NCI-H2081 (cell line): ENCODE results near the gene JAKMIP1.

ENCODE experiments used
- DNase-seq, 2 experiments: peaks; one replicate each; lab custom pipeline; 2025; lab: John Stamatoyannopoulos, UW

Gene JAKMIP1

DNA sequence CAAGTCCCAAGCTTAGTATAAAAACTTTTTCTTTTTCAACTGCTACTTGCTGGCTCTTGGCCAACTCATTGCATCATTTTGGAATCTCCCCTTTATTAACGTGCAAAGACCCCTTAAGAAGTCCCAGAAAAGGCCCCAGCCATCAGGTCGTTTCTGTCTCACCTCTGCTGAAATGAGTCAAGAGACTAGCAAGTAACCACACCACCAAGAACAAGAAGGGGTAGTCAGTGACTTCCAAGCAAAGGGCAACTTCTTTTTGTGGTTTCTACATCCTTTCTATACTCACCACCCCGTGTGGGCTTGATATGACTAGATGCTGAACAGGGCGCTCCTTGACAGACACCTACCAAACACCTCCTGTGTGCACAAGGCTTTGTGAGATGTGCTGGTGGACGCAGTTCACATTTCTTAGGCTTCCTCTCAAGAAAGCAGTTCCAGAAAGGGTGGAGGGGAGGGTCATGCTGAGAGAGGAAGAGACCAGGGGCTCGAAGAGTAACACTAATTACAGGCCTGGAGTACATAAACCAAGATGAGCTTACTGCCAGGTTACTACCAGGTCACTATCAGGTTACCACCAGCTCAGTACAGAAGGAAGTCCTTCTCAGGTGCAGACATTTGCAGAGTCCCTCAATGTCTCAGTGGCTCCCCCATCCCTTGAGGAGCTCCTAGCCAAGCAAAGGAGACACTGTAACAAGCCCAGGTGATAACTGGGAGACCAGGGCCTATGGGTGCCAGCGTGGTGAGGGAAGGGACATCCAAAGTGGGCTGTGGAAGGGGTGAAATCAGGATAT lies 19.3 kb downstream of the JAKMIP1 start:
- no peak for DNase-seq

DNA sequence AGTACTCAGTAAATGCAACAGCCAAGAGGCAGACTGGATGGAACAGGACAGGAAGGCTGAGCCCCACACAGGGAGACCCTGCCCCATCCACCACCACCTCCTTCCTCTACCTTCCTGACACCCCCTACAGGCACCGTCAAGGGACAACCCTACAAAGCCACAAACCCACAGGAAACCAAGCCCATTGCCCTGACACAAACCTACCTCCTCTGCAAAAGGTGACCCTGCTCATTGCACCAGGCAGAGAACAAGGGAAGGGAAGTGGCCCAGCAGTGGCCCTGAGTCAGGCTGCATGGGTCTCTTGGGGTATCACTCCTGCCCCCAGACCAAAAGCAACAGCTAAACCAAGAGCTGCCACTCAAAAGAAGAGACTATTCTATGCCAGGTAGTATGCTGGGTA lies 21.0 kb downstream of the JAKMIP1 start:
- DNase-seq: no peak

DNA sequence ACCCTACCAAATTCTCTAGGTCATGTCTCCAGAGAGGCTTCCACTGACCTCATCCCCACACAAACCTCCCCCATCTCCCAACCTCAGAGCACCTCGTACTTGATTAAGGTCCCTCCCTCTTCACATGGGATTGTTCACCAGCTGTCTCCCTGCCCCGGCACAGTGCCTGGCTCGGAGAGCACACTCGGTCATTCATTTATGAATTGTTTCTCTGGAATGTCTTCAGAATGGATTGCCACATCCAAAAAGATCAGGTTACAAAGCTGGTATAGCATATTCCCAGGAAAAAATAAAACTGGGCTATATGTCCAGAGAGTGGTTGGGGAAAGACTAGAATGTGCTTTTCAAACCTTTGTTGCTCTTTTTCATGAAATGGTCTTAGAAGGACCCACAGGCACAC lies 21.6 kb downstream of the JAKMIP1 start:
- DNase-seq: no peak

DNA sequence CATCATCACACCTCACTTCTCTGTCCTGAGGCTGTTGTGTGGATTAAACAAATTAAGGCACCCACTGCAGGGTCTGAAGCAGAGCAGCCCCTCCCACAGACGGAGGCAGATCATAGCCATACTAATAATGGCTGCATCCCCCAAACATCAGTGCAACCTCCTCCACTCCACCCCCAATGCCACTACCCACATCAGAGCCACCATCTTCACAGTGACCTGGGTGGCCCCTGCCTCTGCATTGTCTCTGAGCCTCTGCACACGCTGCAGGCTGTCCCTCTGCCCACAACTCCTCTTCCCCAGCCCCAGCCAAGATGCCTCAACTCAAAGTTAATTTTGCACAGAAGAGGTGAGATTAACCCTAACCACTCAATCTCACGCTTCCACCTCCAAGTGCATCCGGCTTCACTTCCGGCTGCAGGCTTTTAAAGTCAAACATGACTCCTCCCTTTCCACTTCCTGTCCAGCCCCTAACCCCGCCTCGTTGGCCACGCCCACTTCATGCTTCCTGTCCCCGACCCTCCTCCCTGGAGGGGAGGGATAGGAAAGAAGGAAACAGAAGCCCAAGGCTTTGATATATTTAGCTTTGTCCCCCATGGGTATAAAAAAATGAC lies 22.7 kb downstream of the JAKMIP1 start:
- DNase-seq: no peak

- no peak for DNase-seq
These were observed 24.9 kb downstream of the JAKMIP1 start for GRCh38 chr4:6175426-6175825.

DNA sequence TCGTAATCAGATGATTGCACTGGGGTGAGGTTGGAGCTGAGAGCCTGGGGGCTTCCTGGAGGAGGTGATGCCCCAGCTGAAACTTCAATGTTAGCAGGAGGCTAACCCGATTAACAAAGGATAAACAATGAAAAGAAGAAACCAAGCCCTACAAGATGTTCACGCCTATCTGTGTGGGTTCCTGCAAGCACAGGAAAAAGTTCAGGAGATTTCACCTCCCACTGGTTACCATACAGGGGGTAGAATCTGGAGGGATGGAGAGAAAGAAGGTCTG lies 27.5 kb downstream of the JAKMIP1 start:
- DNase-seq: no peak

- DNase-seq: no peak
These were observed 28.0 kb downstream of the JAKMIP1 start for GRCh38 chr4:6172093-6172926.

DNA sequence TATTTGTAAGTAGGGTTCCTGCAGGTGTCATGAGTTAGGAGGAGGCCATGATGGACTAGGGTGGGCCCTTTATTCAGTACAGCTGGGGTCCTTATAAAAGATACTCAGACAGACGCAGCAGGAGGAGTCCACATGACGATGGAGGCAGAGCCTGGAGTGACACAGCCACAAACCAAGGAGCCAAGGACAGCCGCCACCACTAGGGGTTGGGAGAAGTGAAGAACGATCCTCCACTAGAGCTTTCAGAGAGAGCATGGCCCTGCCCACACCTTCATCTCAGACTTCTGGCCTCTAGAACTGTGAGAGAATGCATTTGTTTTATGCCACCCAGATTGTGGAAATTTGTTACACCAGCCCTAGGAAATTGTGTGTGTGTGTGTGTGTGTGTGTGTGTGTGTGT lies 31.1 kb downstream of the JAKMIP1 start:
- DNase-seq: no peak

- DNase-seq: no peak
These were observed 34.6 kb downstream of the JAKMIP1 start for GRCh38 chr4:6165766-6166165.

GRCh38 chr4:6162885-6163284 lies 37.5 kb downstream of the JAKMIP1 start:
- DNase-seq: no peak

DNA sequence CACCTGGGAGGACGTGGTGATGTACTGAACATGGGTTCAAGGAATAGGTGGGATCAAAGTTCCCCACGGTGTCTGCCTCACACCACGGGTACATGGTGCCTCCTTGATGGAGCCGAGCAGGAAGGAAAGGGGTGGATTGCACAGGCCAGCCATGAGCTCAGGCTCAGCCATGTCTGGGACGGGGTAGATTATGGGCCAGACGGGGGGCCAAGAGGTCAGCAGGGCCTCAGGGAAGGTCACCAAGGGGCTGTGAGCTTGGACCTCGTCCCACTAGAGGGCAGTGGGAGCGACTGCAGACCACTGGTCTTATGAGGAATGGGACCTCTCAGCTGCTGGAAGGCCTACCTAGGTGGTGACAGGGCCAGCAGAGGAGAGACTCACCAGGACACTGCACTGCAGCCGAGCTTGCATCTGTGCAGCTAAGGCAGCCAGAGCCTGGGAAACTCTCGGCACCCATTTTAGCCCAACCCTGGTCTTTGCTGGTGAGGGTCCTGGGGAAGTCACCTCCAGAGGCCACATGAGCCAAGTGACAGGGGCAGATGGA lies 38.4 kb downstream of the JAKMIP1 start:
- no peak for DNase-seq

GRCh38 chr4:6160536-6160935 lies 39.8 kb downstream of the JAKMIP1 start:
- DNase-seq: no peak

GRCh38 chr4:6157926-6158325 lies 42.4 kb downstream of the JAKMIP1 start:
- no peak for DNase-seq

- DNase-seq: no peak
These were observed 44.2 kb downstream of the JAKMIP1 start for GRCh38 chr4:6155996-6156750.

GRCh38 chr4:6154875-6155274 lies 45.5 kb downstream of the JAKMIP1 start:
- DNase-seq: no peak

DNA sequence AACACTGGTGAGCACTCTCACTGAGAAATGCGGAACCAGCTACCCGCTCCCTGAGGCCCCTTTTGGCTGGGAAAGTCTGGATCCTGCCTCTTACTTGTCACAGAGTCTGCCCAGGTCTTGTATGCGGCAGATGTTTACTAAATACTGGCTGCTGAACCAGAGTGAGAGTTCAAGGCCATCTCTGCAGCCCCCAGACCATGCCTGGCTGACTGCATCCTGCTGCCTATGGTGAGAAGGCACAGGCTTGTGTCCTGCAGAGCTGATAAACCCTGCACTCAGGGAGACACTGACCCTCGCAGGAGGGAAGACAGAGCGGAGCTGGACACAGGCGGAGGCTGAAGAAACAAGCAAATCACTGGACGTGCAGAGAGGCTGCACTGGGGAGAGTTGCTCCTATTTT lies 46.5 kb downstream of the JAKMIP1 start:
- no peak for DNase-seq

DNA sequence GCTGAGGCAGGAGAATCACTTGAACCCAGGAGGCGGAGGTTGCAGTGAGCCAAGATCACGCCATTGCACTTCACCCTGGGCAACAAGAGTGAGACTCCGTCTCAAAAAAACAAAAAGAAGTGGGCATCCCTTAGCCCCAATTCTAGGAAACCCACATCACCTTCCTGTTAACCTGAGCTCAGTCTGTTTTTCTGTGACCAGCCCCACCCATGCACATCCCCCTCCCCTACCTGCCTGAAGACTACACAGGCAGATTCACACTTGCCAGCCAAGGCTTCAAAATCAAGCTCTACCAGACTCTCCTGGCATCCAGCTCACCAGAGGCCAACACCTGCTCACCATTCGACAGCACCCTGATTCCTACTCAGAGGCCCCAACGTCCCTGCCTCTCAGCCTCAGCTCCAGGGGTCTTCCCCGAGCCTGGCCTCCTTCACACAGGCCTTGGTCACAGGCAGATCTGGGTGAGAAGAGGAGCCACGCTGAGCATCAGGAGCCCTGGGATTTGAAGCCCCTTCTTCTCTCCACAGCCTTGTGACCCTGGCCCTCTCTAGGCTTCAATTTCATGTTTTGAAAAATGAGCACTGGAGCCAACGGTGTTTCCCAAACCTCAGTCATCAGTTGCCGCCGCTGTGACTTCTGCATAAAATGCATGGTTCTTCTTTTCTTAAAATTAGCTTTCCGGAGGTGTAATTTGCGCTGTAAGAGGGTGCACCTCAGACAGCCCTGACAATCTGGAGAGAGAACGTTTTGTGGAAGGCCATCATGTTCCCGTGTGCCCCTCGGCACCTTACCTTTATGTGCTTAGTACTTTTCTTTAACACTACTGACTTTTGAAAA lies 47.3 kb downstream of the JAKMIP1 start:
- no peak for DNase-seq

DNA sequence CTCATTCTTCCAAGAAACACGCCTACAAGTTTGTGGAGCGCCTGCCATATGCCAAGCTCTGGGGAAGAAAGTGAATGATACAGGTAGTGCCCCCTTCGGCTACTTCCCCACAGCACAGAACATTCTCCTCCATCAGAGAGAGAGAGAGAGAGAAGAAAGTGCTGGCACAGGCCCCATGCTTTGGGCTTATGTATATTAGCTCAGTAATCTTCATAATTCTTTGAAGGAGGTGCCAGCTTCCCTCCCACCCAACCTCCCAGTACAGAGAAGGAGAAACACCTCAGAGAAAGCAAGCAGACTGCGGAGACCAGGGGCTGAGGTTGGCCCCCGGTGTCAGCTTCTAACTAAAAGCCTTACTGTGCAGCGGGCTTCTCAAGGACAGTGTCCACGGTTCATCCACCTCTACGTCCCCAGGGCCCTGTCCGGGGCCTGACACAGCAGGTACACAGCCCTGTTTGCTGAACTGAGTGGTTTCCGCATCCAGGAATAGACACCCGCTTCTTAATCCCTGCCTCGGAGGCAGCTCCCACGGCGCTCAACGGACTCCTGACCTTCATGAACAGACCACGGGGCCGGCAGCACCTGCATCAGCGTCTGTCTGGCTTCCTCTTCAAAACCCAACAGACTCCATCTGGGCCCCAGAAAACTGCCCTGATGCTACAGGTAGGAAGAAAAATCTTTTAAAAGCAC lies 50.2 kb downstream of the JAKMIP1 start:
- DNase-seq: no peak

DNA sequence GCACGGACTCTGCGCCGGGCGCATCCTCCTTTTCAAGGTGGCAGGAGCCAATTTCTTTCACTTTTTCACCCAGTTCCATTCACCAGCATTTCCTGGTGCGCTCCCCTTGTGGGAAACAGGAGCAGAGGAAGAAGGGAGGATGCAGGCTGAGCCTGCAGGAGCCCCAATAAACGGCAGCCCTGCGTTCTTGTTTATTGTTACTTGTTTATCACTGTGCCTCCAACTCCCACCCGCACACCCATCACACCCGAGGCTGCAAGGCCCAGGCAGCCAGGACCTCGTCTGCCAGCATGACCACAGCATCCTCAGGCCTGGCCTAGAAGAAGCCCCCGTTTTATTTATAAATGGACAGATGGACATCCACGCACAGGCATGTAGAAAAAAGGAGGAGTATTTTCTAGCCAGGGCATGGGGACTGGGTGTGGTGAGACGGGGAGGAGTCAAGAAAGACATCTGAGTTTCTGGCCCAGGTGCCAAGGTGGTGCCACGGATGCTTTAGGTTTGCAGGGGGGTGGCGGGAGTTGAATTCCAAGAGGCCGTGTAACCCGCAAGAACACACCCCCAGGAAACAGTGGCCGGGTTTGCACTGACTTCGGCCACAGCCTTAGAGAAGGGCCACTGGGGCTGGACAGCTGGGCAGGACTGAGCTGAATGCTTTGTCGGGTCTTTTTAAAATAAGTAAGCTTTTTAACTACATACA lies 51.7 kb downstream of the JAKMIP1 start:
- no peak for DNase-seq

GRCh38 chr4:6147441-6147840 lies 52.9 kb downstream of the JAKMIP1 start:
- DNase-seq: no peak
